Transverse colon (tissue), 4 donors: ENCODE results near the gene EMX1. TPM values are rescaled to one million over a fixed set of nuclear protein-coding genes. Genes with fewer than 3 reads are reported as not detected.

Experiments
- DNase-seq: peaks from one replicate; pipeline ENCODE4 v3.0.0-alpha.2; 2019
- H3K27ac ChIP-seq, 4 donors: fragments of 200-600 bp; sonication (generic); 2 replicates each; pipeline ENCODE4 v1.5.1; 2016 to 2018; ENCODE audit warnings: inconsistent platforms in 4 of 4
- H3K27me3 ChIP-seq: fragments of 200-600 bp; sonication (generic); 2 replicates; pipeline ENCODE4 v1.5.1; 2017; ENCODE audit warnings: inconsistent platforms
- H3K36me3 ChIP-seq, 4 donors: fragments of 200-600 bp; sonication (generic); 2 replicates each; pipeline ENCODE4 v1.5.1; 2017 to 2019; ENCODE audit warnings: inconsistent platforms in 4 of 4
- H3K4me1 ChIP-seq, 4 donors: fragments of 200-600 bp; sonication (generic); 2 replicates each; pipeline ENCODE4 v1.5.1; 2017 to 2020; ENCODE audit warnings: inconsistent platforms in 4 of 4
- H3K4me3 ChIP-seq, 4 donors: fragments of 200-600 bp; sonication (generic); 1 replicate in 1 of 4; 2 replicates in 3 of 4; pipeline versions ENCODE4 v1.5.1 to v1.6.1; 2017 to 2019; ENCODE audit warnings: inconsistent platforms in 4 of 4
- H3K9me3 ChIP-seq, 2 donors: fragments of 200-600 bp; sonication (generic); 2 replicates each; pipeline ENCODE4 v1.5.1; 2017 to 2019; ENCODE audit warnings: inconsistent platforms in 2 of 2
- EP300 ChIP-seq: sonication (generic); formaldehyde crosslinking; IDR thresholded peaks from one replicate; pipeline ENCODE4 v1.6.1; 2017; ENCODE audit warnings: antibody characterized with exemption, low read depth
- POLR2A ChIP-seq: fragments of 450-650 bp; IDR thresholded peaks from one replicate; pipeline ENCODE4 v1.6.1; 2016; ENCODE audit warnings: antibody characterized with exemption, mild to moderate bottlenecking, moderate library complexity
- POLR2AphosphoS5 ChIP-seq, 3 donors: sonication (generic); formaldehyde crosslinking; IDR thresholded peaks; one replicate each; pipeline ENCODE4 v1.6.1; 2016; ENCODE audit warnings: antibody characterized with exemption in 3 of 3
- WGBS, 2 donors: methylation state at CpG; one replicate each; pipeline ENCODE4 v1.1.5; 2018; ENCODE audit warnings: low coverage in 1 of 2; 5-methylcytosine and 5-hydroxymethylcytosine counted together
- in situ Hi-C, 4 donors: fragments of 200-750 bp; cut with MboI; loops; one replicate each; pipeline versions ENCODE4 v1.15.0 to v1.15.1; 2017; ENCODE audit warnings: low sequenced_read_pairs in 3 of 4, low pct_ligation_motif_present in 1 of 4, low pct_unique_long_range_greater_than_20kb in 1 of 4
- intact Hi-C: fragments of 100-400 bp; cut with DNase I; formaldehyde crosslinking; loops from one replicate; pipeline ENCODE4 v1.15.1; 2023; ENCODE audit warnings: low total_unique reads
- total RNA-seq, 4 donors: library from RNA; depleted of rRNA; stranded (reverse); fragments of >200 nt; gene quantifications; one replicate each; pipeline ENCODE4 v1.1.0, GENCODE V29; 2016
- TF ChIP-seq, protein P1 (sequence below), 5 experiments: fragments of 200-600 bp in 3 of 5; fragments of 450-650 bp in 2 of 5; sonication (generic) in 3 of 5; IDR thresholded peaks; 1 replicate in 2 of 5; 2 replicates in 3 of 5; pipeline ENCODE4 v1.5.1; 2016 to 2017; ENCODE audit warnings: antibody characterized with exemption in 5 of 5, inconsistent platforms in 3 of 5, mild to moderate bottlenecking in 2 of 5, moderate library complexity in 1 of 5

EMX1 gene
- total RNA-seq, 4 donors from 2014 or later = 1.5 to 2.9 (median 2.7) TPM; not detected in 1

DNA sequence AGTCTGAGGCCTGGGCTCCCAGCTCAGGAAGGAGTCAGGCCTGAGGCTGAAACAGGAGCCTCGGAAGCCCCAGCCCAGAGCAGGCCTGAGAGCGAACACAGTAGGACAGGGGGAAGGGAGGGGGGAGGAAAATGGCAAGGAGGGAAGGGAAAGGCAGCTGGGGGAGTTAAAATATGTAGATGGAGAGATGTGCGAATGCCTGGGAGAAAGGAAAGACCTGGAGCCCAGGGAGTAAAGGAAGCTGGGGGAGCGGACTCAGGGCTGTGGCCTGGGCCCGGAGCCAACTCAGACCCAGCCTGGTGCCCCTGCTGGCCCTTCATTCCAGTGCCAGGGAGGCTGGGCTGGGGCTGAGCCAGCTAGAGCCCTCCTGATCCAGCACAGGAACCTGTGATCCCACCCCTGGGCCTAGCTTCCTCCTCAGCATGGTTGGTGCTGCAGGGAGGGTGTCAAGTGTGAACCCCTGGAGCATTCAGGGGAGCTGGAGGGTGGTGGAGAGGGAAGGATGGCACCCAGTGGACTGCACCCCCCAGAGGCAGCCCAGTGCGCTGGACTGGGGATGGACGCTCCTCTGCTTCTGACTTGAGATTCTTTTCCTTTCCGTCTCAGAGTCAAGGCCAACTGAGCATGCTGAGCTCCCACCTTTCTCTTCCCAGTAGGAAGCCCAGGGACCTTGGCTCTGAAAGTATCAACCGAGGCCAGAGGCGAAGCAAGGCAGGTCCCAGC is 46.3 kb downstream of the EMX1 start:
- Histone ChIP-seq H3K27ac (no peak overlapping the region), H3K36me3 (no peaks in the 10 kb centered on the region), H3K4me1 (no peaks in the 10 kb centered on the region), H3K27me3 (no peaks in the 10 kb centered on the region), H3K9me3 (no peaks in the 10 kb centered on the region), H3K4me3 (no peak overlapping the region)
- intact Hi-C loops = no loop called here
- no peak for DNase-seq
- in situ Hi-C loops = no loop called here
- TF ChIP-seq, protein P1, sequence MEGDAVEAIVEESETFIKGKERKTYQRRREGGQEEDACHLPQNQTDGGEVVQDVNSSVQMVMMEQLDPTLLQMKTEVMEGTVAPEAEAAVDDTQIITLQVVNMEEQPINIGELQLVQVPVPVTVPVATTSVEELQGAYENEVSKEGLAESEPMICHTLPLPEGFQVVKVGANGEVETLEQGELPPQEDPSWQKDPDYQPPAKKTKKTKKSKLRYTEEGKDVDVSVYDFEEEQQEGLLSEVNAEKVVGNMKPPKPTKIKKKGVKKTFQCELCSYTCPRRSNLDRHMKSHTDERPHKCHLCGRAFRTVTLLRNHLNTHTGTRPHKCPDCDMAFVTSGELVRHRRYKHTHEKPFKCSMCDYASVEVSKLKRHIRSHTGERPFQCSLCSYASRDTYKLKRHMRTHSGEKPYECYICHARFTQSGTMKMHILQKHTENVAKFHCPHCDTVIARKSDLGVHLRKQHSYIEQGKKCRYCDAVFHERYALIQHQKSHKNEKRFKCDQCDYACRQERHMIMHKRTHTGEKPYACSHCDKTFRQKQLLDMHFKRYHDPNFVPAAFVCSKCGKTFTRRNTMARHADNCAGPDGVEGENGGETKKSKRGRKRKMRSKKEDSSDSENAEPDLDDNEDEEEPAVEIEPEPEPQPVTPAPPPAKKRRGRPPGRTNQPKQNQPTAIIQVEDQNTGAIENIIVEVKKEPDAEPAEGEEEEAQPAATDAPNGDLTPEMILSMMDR (IDR thresholded peaks at IDR 0.05) = no peak
- no peak for TF ChIP-seq EP300
- 94 to 95% methylated on average over 5 to 10 of the region's 10 CpGs for WGBS, 2 donors

DNA sequence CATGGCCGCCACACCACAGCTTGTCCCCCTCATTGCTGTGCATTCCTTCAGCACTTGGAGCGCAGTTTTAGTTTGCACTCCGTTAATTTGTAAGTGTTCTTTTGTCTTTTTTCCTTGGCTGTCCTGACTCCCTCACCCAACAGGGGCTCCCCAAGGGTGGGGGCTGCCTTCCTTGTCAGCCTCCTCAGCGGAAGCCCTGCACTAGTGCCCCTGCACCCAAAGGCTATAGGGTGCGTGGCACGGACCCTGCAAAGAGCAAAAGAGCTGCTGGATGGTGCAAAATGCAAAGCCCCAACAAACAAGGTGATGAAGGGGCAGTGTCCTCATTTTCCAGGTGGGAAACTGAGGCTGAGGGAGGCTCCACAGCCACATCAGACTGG is 46.8 kb downstream of the EMX1 start:
- 93 to 96% methylated on average over 5 to 6 of the region's 6 CpGs for WGBS, 2 donors
- DNase-seq = no peak
- H3K27me3 ChIP-seq = no peaks in the 10 kb centered on the region
- no peak overlapping the region for H3K4me3 ChIP-seq
- in situ Hi-C loops (no loop called here), intact Hi-C loops (no loop called here)
- no peaks in the 10 kb centered on the region for H3K4me1 ChIP-seq
- H3K36me3 ChIP-seq = no peaks in the 10 kb centered on the region
- H3K27ac ChIP-seq = no peak overlapping the region
- TF ChIP-seq POLR2AphosphoS5 (IDR thresholded peaks at IDR 0.05) = no peak
- TF ChIP-seq POLR2A = no peak
- TF ChIP-seq, protein P1 (IDR thresholded peaks at IDR 0.05) = no peak
- no peak for TF ChIP-seq EP300
- no peaks in the 10 kb centered on the region for H3K9me3 ChIP-seq

DNA sequence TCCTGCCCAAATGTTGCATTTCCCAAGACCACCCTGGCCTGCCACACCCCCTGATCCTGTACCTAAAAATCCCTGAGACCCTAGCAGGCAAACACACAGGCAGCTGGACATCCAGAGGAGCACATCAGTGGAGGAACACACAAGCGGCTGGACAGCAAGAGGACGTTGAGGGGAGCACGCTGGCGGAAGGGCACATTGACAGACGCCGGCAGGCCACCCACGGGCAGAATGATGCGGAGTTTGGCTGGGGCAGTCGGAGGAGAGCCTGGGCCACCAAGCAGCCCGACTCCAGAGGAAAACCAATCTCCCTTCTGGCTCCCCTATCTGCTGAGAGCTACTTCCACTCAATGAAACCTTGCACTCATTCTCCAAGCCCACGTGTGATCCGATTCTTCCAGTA is 47.7 kb downstream of the EMX1 start:
- H3K27me3 ChIP-seq = no peaks in the 10 kb centered on the region
- H3K27ac ChIP-seq = no peak overlapping the region
- WGBS, 2 donors = 91% methylated on average over 12 of the region's 12 CpGs; no CpG with 5 or more reads in 1 of the 2 donors
- H3K4me1 ChIP-seq = no peaks in the 10 kb centered on the region
- no peak overlapping the region for H3K4me3 ChIP-seq
- TF ChIP-seq EP300 = no peak
- no peak for TF ChIP-seq POLR2AphosphoS5 (IDR thresholded peaks at IDR 0.05)
- TF ChIP-seq, protein P1 (IDR thresholded peaks at IDR 0.05) = no peak
- TF ChIP-seq POLR2A = no peak
- intact Hi-C loops (no loop called here), in situ Hi-C loops (no loop called here)
- H3K9me3 ChIP-seq = no peaks in the 10 kb centered on the region
- H3K36me3 ChIP-seq = no peaks in the 10 kb centered on the region
- no peak for DNase-seq

DNA sequence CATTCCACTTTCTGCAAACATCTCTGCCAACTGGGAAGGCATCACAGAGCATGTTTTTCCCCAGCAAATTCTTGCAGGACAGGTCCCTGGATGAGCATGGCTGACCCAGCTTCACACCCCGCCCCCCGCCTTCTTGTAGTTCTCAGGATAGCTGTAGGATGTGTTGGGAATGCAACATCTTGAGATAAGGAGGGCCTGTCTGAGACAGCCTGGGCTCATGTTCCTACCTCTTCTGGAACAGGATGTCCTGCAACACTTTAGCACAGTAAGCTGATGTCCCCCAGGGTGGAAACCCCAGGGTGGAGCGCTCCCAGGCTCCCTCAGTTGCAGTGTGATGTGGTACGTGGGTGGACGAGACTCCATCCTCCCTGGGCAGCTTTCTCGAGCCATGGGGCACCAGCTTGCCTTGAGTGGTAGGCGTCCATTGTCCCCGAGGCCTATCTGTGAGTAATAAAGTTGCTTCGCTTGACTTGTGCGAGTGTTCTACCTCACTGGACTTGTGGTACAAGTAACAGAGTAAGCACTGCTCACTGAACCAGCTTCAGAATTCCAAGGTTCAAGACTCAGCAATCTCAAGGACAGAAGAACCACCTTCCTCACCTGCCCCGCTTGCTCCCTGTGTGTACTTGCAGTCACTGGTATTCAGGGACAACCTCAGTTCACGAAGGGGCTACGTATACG is 48.6 kb downstream of the EMX1 start:
- no peak overlapping the region for H3K4me3 ChIP-seq
- H3K27ac ChIP-seq = no peak overlapping the region
- DNase-seq = no peak
- H3K4me1 ChIP-seq = no peaks in the 10 kb centered on the region
- TF ChIP-seq POLR2AphosphoS5 (IDR thresholded peaks at IDR 0.05) = no peak
- no peak for TF ChIP-seq EP300
- TF ChIP-seq POLR2A = no peak
- TF ChIP-seq, protein P1 (IDR thresholded peaks at IDR 0.05) = no peak
- no peaks in the 10 kb centered on the region for H3K9me3 ChIP-seq
- H3K27me3 ChIP-seq = no peaks in the 10 kb centered on the region
- WGBS, 2 donors = 91% methylated on average over 14 of the region's 14 CpGs; no CpG with 5 or more reads in 1 of the 2 donors
- intact Hi-C loops = no loop called here
- H3K36me3 ChIP-seq = no peaks in the 10 kb centered on the region
- in situ Hi-C loops = no loop called here
